ENCODE measurements around the gene SLC15A4.

SLC15A4 gene

GRCh38 chr12:128857133-128857763, 33.5 kb upstream of the SLC15A4 start:
- Histone ChIP-seq H3K36me3 (ENCODE audit: insufficient read depth) (no peaks in the 10 kb centered on the region), H3K4me2 (no peak overlapping the region), H3K4me3 (IDR thresholded peaks at IDR 0.05; ENCODE audit: insufficient read depth, low read depth, low read length) (no peak overlapping the region), H3K27ac (no peak overlapping the region), H4K20me1 (ENCODE audit: insufficient read depth) (no peaks in the 10 kb centered on the region), H2AFZ (ENCODE audit: low read depth) (no peak overlapping the region), H3K27me3 (ENCODE audit: insufficient read depth, low read depth) (no peaks in the 10 kb centered on the region), H3K4me1 (ENCODE audit: low read depth, poor library complexity, severe bottlenecking) (no peaks in the 10 kb centered on the region), H3K9ac (no peak overlapping the region), H3K79me2 (ENCODE audit: insufficient read depth, low read depth) (no peaks in the 10 kb centered on the region)
- no peak for TF ChIP-seq CTCF (conservative IDR thresholded peaks at IDR 0.05; ENCODE audit: low read depth, low read length)

GRCh38 chr12:128856791-128857078, 33.0 kb upstream of the SLC15A4 start:
- no peaks in the 10 kb centered on the region for H3K27me3 ChIP-seq (ENCODE audit: insufficient read depth, low read depth)
- H3K79me2 ChIP-seq (ENCODE audit: insufficient read depth, low read depth): no peaks in the 10 kb centered on the region
- H3K9ac ChIP-seq: no peak overlapping the region
- TF ChIP-seq CTCF (conservative IDR thresholded peaks at IDR 0.05; ENCODE audit: low read depth, low read length): no peak
- no peaks in the 10 kb centered on the region for H3K36me3 ChIP-seq (ENCODE audit: insufficient read depth)
- no peak overlapping the region for H3K4me3 ChIP-seq (IDR thresholded peaks at IDR 0.05; ENCODE audit: insufficient read depth, low read depth, low read length)
- H3K4me2 ChIP-seq: no peak overlapping the region
- no peak overlapping the region for H2AFZ ChIP-seq (ENCODE audit: low read depth)
- H3K27ac ChIP-seq: no peak overlapping the region
- no peaks in the 10 kb centered on the region for H4K20me1 ChIP-seq (ENCODE audit: insufficient read depth)
- no peaks in the 10 kb centered on the region for H3K4me1 ChIP-seq (ENCODE audit: low read depth, poor library complexity, severe bottlenecking)

GRCh38 chr12:128856035-128856790, 32.5 kb upstream of the SLC15A4 start:
- TF ChIP-seq CTCF (conservative IDR thresholded peaks at IDR 0.05; ENCODE audit: low read depth, low read length): no peak
- no peak overlapping the region for H3K4me3 ChIP-seq (IDR thresholded peaks at IDR 0.05; ENCODE audit: insufficient read depth, low read depth, low read length)
- no peaks in the 10 kb centered on the region for H3K4me1 ChIP-seq (ENCODE audit: low read depth, poor library complexity, severe bottlenecking)
- no peak overlapping the region for H3K27ac ChIP-seq
- no peak overlapping the region for H3K4me2 ChIP-seq
- no peaks in the 10 kb centered on the region for H3K36me3 ChIP-seq (ENCODE audit: insufficient read depth)
- no peaks in the 10 kb centered on the region for H3K27me3 ChIP-seq (ENCODE audit: insufficient read depth, low read depth)
- no peak overlapping the region for H3K9ac ChIP-seq
- no peaks in the 10 kb centered on the region for H4K20me1 ChIP-seq (ENCODE audit: insufficient read depth)
- no peaks in the 10 kb centered on the region for H3K79me2 ChIP-seq (ENCODE audit: insufficient read depth, low read depth)
- H2AFZ ChIP-seq (ENCODE audit: low read depth): no peak overlapping the region

GRCh38 chr12:128853600-128854197, 29.9 kb upstream of the SLC15A4 start:
- no peak overlapping the region for H3K27ac ChIP-seq
- H3K4me3 ChIP-seq (IDR thresholded peaks at IDR 0.05; ENCODE audit: insufficient read depth, low read depth, low read length): no peak overlapping the region
- H3K9ac ChIP-seq: no peak overlapping the region
- no peaks in the 10 kb centered on the region for H3K27me3 ChIP-seq (ENCODE audit: insufficient read depth, low read depth)
- TF ChIP-seq CTCF (conservative IDR thresholded peaks at IDR 0.05; ENCODE audit: low read depth, low read length): no peak
- H2AFZ ChIP-seq (ENCODE audit: low read depth): no peak overlapping the region
- no peaks in the 10 kb centered on the region for H3K79me2 ChIP-seq (ENCODE audit: insufficient read depth, low read depth)
- H4K20me1 ChIP-seq (ENCODE audit: insufficient read depth): no peaks in the 10 kb centered on the region
- H3K36me3 ChIP-seq (ENCODE audit: insufficient read depth): no peaks in the 10 kb centered on the region
- H3K4me2 ChIP-seq: no peak overlapping the region
- H3K4me1 ChIP-seq (ENCODE audit: low read depth, poor library complexity, severe bottlenecking): no peaks in the 10 kb centered on the region
